HG03139 (cell line): ENCODE measurements around the gene OR10P1.
"Not testable (repeated sequence)": the region's sequence is repeated elsewhere in the genome, so short reads cannot be mapped to it uniquely, and the experiment has no call there.

Experiments
- ATAC-seq: cut with Tn5 transposase; IDR thresholded peaks from one replicate; pipeline ENCODE4 v1.9.1; 2021; ENCODE audit not compliant: unreplicated experiment

Gene OR10P1, protein sequence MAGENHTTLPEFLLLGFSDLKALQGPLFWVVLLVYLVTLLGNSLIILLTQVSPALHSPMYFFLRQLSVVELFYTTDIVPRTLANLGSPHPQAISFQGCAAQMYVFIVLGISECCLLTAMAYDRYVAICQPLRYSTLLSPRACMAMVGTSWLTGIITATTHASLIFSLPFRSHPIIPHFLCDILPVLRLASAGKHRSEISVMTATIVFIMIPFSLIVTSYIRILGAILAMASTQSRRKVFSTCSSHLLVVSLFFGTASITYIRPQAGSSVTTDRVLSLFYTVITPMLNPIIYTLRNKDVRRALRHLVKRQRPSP

GRCh38 chr12:55636853-55637252 lies at the start of gene OR10P1:
Gene OR10P1 (plus strand): TSS chr12:55636892. CDS start chr12:55636892, 0 bp downstream.
- ATAC-seq = no peak

DNA sequence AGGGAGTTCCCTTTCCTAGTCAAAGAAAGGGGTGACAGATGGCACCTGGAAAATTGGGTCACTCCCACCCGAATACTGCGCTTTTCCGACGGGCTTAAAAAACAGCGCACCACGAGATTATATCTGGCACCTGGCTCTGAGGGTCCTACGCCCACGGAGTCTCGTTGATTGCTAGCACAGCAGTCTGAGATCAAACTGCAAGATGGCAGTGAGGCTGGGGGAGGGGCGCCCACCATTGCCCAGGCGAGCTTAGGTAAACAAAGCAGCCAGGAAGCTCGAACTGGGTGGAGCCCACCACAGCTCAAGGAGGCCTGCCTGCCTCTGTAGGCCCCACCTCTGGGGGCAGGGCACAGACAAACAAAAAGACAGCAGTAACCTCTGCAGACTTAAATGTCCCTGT lies 46.5 kb upstream of the OR10P1 start:
- not testable (repeated sequence) for ATAC-seq

DNA sequence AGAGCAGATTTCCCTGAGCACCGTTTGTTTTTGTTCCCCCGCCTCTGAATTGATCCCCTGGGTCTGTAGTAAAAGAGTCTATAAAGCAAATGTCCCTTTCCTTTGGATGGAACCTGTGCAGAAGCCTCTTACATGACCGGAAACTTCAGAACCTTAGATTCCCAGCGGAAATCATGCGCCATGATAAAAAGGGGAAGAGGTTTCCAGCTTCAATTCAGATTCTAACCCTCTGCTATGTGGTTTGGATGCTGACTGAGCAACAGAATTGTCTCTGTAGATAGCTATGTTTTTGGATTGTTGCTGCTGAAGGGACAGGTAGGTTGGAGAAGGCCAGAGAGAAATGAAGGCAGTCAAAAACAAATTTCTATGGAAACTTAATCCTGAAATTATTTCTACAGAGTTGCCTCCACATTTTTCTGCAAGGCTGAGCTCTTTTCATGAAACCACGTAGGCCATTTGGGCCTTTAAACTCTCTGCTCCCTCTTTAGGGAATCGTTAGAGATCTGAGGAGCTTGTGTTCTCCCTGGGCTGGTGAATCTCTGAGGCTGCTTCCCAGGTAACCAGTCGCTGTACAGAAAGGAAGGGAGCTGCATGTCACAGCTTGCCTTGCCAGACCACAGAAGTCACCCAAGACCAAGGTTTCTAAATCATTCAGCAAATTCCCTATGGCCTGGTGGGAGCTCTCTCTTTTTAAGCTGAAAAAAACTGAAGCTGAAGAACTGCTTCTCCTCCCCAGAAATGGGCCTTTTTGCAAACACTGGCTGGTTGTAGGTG lies 28.7 kb upstream of the OR10P1 start:
- ATAC-seq = no peak

- ATAC-seq = no peak
Observed at GRCh38 chr12:55610598-55610997, 26.1 kb upstream of the OR10P1 start.

DNA sequence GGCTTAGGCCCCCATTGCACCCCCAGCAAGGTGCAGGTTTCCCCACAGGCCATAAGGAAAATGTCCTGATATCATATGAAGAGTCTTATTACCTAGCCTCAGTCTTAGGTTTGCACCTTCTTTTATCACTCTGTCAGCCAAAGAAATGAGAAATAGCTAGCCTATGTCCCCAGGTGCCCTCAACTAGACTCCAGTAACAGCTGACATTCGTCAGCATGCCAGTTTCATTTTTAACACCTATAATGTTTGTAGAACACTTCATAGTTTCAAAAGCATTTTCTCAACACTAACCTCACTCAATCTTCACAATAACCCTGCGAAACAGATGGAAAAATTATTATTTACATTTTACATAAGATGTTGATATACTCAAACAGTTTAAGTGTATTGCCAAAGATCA lies 24.0 kb upstream of the OR10P1 start:
- no peak for ATAC-seq

DNA sequence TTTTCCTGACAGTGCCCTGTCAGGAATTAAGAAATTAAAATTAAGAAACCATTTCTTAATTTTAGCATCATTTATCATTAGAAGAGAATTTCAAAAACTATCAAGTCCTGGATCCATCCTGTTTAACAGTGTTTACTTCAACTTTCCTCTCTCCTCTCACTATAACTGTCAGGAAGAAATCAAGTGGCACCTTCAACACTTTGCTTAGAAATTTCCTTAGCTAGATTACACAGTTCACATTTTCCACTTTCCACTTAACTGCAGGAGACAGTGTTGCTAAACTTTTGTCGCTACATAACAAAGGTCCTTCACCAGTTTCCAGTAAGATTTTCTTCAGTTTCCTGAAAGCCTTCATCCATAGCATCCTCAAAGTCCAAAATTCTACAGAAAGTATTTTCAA lies 21.9 kb upstream of the OR10P1 start:
- no peak for ATAC-seq

GRCh38 chr12:55619354-55620138 lies 17.1 kb upstream of the OR10P1 start:
- peak; percentile 73 for ATAC-seq

DNA sequence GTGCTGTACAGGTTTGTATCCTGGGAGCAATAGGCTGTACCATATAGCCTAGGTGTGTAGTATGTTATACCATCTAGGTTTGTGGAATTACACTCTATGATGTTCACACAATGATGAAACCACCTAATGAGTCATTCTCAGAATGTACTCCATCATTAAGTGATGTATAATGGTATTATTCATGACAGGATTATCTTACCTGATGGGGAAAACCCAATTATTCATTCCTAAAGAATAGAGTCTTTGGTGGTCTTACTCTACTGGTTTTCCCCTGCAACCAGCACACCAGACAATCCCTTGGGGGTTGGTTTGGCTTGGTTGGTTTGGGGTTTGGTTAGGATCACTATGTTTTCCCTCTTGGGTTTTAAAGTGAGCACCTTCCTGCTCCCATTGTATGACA lies 12.6 kb upstream of the OR10P1 start:
- ATAC-seq = peak; percentile 55

- ATAC-seq = no peak
Observed at GRCh38 chr12:55626154-55626553, 10.5 kb upstream of the OR10P1 start.

DNA sequence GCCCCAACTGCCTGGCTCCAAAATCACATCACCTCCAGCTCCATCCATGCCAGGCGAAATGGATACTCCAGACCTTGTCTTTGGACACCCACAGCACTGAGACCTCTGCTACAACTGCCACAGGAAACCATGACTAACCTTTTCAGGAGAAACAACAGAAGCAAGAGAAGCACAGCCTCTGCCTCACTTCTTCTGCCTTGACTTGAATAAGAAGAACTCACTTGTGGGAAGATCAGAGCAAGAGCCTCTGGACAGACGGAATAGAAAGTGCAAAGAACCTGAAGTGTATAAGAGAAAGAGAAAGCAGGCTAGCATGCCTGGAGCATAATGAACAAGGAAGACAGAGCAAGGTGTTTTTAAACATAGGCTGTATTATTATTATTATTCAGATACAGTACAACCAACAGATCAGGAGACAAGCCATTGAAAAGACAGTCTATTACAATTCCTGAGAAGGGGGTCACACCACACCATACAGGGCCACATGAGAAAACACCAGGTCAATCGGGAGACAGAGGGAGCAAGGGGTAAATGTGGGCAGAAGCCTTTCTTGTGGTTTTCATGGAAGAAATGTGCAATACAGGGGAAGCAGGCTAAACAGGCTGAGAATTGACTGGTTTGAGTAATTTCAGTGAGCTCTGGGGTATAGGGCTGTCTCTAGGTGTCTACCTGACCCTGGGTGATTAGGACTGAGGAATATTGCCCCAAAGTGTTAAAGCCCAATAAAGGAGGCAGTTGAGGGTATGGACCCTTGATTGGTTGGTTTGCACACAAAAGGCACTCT lies 7.4 kb upstream of the OR10P1 start:
- no peak for ATAC-seq

DNA sequence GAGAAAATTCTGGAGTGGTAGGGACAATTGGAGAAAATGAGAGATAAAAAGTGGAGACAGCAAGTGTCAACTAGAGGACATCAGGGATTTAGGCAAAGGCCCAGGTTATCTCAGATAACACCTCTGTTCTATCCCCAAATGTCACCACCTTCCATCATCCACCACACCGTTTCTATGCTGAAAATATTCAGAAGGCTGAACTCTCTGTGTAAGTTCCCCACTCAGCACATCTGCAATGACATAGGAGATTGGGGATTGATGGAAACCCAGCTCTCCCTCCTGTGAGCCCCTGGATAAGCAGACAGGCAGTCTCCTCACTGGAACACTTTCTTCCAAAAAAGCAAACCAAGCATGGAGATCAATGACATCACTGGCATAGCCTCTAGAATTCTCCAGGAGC lies 5.6 kb upstream of the OR10P1 start:
- no peak for ATAC-seq

DNA sequence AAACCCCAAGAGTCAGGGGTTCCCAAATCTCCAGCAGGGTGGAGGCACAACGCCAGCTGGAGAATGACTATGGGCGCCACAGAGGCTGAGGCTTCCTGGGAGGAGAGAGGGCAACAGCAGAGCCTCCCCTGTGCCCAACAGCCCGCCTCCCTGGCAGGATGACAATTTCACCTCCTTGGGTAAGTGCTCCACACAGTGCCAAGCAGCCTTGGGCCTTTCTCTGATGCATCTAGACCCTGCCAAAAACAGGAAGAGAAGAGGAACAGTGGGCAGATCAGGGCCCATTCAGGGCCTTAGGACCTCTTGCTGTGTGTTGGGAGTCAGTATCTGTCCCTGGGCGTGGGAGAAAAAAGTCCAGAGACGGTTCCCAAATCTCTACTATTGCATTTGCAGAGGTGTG lies 5.0 kb upstream of the OR10P1 start:
- no peak for ATAC-seq

DNA sequence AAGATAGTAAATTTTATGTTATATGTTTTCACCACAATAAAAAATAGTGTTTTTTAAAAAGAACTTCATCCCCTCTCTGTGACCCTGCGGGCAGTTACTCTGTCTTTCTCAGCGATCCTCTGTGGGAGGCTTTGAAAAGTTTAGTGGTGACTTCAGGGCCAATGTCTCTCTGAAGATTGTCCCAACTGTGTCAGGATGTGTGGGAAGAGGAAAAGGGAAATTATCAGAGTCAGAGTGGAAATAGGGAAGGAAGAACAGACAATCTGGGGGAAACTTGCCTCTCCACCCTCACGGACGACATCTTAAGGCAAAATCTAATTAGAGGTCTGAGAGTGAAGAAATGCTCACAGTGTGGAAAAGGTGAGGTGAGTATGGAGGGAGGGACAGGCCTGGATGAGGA lies 3.5 kb upstream of the OR10P1 start:
- no peak for ATAC-seq

DNA sequence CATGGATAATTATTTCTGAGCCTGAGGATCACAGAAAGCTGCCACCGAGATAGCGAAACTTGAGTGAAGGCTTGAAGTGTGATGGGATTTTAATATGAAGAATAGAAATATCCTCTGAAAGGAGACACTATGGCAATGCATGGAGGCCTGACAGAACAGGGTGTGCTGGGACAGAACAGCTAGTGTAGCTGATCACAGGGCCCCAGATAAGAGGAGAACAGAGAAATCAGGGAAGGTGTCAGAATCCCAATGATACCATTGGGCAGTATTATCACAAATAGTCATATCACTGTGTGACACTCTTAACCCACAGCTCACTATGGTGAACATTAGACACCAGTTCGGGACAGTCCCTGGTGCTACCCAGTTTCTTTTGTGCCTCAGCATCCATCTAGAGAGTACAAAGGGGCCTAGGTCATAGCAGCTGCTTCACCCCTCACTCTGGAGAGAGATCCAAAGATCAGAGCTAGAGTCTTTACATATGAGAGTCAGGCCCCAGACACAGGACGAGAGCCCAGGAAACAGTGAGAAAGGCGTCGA lies 506 bp upstream of the OR10P1 start:
- no peak for ATAC-seq

DNA sequence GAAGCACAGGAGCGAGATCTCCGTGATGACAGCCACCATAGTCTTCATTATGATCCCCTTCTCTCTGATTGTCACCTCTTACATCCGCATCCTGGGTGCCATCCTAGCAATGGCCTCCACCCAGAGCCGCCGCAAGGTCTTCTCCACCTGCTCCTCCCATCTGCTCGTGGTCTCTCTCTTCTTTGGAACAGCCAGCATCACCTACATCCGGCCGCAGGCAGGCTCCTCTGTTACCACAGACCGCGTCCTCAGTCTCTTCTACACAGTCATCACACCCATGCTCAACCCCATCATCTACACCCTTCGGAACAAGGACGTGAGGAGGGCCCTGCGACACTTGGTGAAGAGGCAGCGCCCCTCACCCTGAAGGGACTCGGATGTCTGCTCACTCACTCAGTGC lies 775 bp downstream of the OR10P1 start:
- ATAC-seq = no peak

DNA sequence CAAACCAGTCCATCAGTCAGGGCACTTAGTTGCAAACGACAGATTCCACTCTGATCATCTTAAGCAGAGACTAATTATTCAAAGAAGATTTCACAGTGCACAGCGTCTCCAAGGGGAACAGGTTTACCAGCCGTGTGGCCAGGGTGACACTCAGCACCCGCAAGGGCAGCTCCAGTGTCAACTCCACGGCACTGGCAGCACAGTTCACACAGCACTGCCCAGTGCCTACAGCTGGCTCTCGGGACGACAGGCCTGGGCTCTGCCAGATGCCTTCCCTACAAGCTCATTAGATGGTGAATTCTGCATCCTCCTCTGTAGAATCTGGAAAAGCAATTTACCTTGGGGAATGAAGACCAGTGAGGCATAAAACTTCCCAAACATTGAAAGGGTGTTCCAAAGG lies 4.9 kb downstream of the OR10P1 start:
- no peak for ATAC-seq

DNA sequence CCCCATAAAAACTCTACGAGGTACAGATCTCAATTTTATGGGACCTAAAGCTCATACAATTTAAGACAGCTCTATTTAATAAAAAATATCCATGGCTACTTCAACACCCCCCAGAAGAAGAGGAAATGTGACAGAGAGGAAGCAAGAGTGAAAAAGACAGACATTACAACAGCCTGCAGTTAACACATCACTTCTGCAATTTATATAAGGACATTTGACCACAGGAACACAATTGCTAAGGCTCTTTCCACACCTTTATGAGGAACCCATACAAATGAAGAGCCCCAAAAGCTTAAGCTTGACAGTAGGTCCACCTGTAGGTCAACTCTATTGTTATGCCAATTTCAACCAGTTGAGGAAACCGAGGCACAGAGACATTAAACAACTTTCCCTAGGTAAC lies 5.6 kb downstream of the OR10P1 start:
- ATAC-seq = no peak

DNA sequence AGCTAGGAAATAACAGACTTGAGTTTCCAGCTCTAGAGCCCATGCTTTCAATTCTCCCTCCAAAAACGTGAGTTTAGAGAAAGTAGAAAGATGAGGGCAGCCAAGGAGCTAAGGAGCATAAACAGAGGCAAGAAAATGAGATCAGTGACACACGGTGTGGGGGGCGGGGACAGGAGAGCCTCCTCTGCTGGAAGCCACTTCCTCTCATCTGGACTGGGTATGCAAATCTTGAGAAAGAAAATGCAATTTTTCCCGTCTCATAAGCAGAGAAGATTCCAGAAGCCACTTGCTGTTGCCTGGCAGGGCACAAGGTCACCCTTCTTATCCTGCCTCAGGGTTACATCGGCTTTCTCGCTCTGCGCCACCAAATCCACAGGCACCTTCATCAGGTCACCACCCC lies 6.0 kb downstream of the OR10P1 start:
- ATAC-seq = peak; percentile 39

- ATAC-seq = no peak
Observed at GRCh38 chr12:55644591-55644990, 7.9 kb downstream of the OR10P1 start.

- no peak for ATAC-seq
Observed at GRCh38 chr12:55647027-55647426, 10.3 kb downstream of the OR10P1 start.
